Muscle layer of duodenum (tissue), 2 donors: Measurements from ENCODE around the gene DYTN.
"Not testable (repeated sequence)": the region's sequence is repeated elsewhere in the genome, so short reads cannot be mapped to it uniquely, and the experiment has no call there.

Experiments used
- H3K27ac ChIP-seq: one replicate; pipeline ENCODE4 v1.7.0; 2013; ENCODE audit warnings: mild to moderate bottlenecking, low read length
- H3K27me3 ChIP-seq: one replicate; pipeline ENCODE4 v1.7.0; 2013; ENCODE audit warnings: low read depth, mild to moderate bottlenecking, control low read depth, low read length
- H3K36me3 ChIP-seq, 2 donors: one replicate each; pipeline ENCODE4 v1.7.0; 2013; ENCODE audit warnings: low read length in 2 of 2, control low read depth in 1 of 2, mild to moderate bottlenecking in 1 of 2; ENCODE audit not compliant: insufficient read depth in 2 of 2, control insufficient read depth in 1 of 2
- H3K4me1 ChIP-seq, 2 donors: one replicate each; pipeline ENCODE4 v1.7.0; 2013; ENCODE audit warnings: low read length in 2 of 2, mild to moderate bottlenecking in 2 of 2, control low read depth in 1 of 2, moderate library complexity in 1 of 2; ENCODE audit not compliant: insufficient read depth in 2 of 2, control insufficient read depth in 1 of 2
- H3K4me3 ChIP-seq, 2 donors: one replicate each; pipeline ENCODE4 v1.7.0; 2013; ENCODE audit warnings: low read length in 2 of 2, low read depth in 1 of 2, mild to moderate bottlenecking in 1 of 2
- H3K9me3 ChIP-seq, 2 donors: one replicate each; pipeline ENCODE4 v1.7.0; 2013; ENCODE audit warnings: low read length in 2 of 2, control low read depth in 1 of 2, mild to moderate bottlenecking in 1 of 2; ENCODE audit not compliant: control insufficient read depth in 1 of 2
- donor health status: healthy.

The DYTN gene

GRCh38 chr2:206727287-206727686 lies 9.1 kb upstream of the DYTN start:
- Histone ChIP-seq H3K27me3 (no peaks in the 10 kb centered on the region), H3K36me3 (no peaks in the 10 kb centered on the region), H3K4me3 (no peak overlapping the region), H3K4me1 (no peaks in the 10 kb centered on the region), H3K9me3 (no peaks in the 10 kb centered on the region), H3K27ac (no peak overlapping the region)

- Histone ChIP-seq H3K9me3 (no peaks in the 10 kb centered on the region), H3K36me3 (no peaks in the 10 kb centered on the region), H3K4me1 (no peaks in the 10 kb centered on the region), H3K4me3 (no peak overlapping the region), H3K27me3 (no peaks in the 10 kb centered on the region), H3K27ac (no peak overlapping the region)
Measured at GRCh38 chr2:206723288-206723687, 5.1 kb upstream of the DYTN start.

- no peaks in the 10 kb centered on the region for H3K36me3 ChIP-seq
- H3K27ac ChIP-seq = no peak overlapping the region
- H3K4me3 ChIP-seq = no peak overlapping the region
- no peaks in the 10 kb centered on the region for H3K4me1 ChIP-seq
- H3K9me3 ChIP-seq = no peaks in the 10 kb centered on the region
- H3K27me3 ChIP-seq = no peaks in the 10 kb centered on the region
Measured at GRCh38 chr2:206721256-206721920, 3.2 kb upstream of the DYTN start.

- Histone ChIP-seq H3K36me3 (no peaks in the 10 kb centered on the region), H3K27ac (no peak overlapping the region), H3K27me3 (no peaks in the 10 kb centered on the region), H3K9me3 (no peaks in the 10 kb centered on the region), H3K4me1 (no peaks in the 10 kb centered on the region), H3K4me3 (no peak overlapping the region)
Measured at GRCh38 chr2:206716623-206717022, 1.6 kb downstream of the DYTN start.

- H3K27ac ChIP-seq, H3K9me3 ChIP-seq, H3K36me3 ChIP-seq, H3K4me3 ChIP-seq, H3K27me3 ChIP-seq, H3K4me1 ChIP-seq: not testable (repeated sequence)
Measured at GRCh38 chr2:206715183-206715582, 3.0 kb downstream of the DYTN start.

GRCh38 chr2:206713746-206714145 lies 4.5 kb downstream of the DYTN start:
- Histone ChIP-seq H3K4me1 (no peaks in the 10 kb centered on the region), H3K9me3 (no peaks in the 10 kb centered on the region), H3K4me3 (no peak overlapping the region), H3K27ac (no peak overlapping the region), H3K36me3 (no peaks in the 10 kb centered on the region), H3K27me3 (no peaks in the 10 kb centered on the region)

GRCh38 chr2:206708286-206708685 lies 9.9 kb downstream of the DYTN start:
- Histone ChIP-seq H3K4me3 (no peak overlapping the region), H3K4me1 (no peaks in the 10 kb centered on the region), H3K27me3 (no peaks in the 10 kb centered on the region), H3K27ac (no peak overlapping the region), H3K9me3 (no peaks in the 10 kb centered on the region), H3K36me3 (no peaks in the 10 kb centered on the region)

- Histone ChIP-seq H3K27me3 (no peaks in the 10 kb centered on the region), H3K27ac (no peak overlapping the region), H3K9me3 (no peaks in the 10 kb centered on the region), H3K36me3 (no peaks in the 10 kb centered on the region), H3K4me1 (no peaks in the 10 kb centered on the region), H3K4me3 (no peak overlapping the region)
Measured at GRCh38 chr2:206707164-206707701, 11.0 kb downstream of the DYTN start.

- Histone ChIP-seq H3K9me3 (no peaks in the 10 kb centered on the region), H3K36me3 (no peaks in the 10 kb centered on the region), H3K27me3 (no peaks in the 10 kb centered on the region), H3K4me3 (no peak overlapping the region), H3K27ac (no peak overlapping the region), H3K4me1 (no peaks in the 10 kb centered on the region)
Measured at GRCh38 chr2:206701952-206702605, 16.1 kb downstream of the DYTN start.

- Histone ChIP-seq H3K4me3 (no peak overlapping the region), H3K4me1 (no peaks in the 10 kb centered on the region), H3K9me3 (no peaks in the 10 kb centered on the region), H3K36me3 (no peaks in the 10 kb centered on the region), H3K27me3 (no peaks in the 10 kb centered on the region), H3K27ac (no peak overlapping the region)
Measured at GRCh38 chr2:206700156-206700555, 18.0 kb downstream of the DYTN start.

GRCh38 chr2:206698811-206699210 lies 19.4 kb downstream of the DYTN start:
- Histone ChIP-seq H3K36me3 (no peaks in the 10 kb centered on the region), H3K4me1 (no peaks in the 10 kb centered on the region), H3K9me3 (no peaks in the 10 kb centered on the region), H3K27me3 (no peaks in the 10 kb centered on the region), H3K27ac (no peak overlapping the region), H3K4me3 (no peak overlapping the region)

GRCh38 chr2:206696910-206697309 lies 21.3 kb downstream of the DYTN start:
- H3K4me3 ChIP-seq = no peak overlapping the region
- H3K27ac ChIP-seq = no peak overlapping the region

More at GRCh38 chr2:206696910-206697309, 21.3 kb downstream of the DYTN start:
- Histone ChIP-seq H3K9me3 (no peaks in the 10 kb centered on the region), H3K36me3 (no peaks in the 10 kb centered on the region), H3K27me3 (no peaks in the 10 kb centered on the region), H3K4me1 (no peaks in the 10 kb centered on the region)
